Endothelial cell of umbilical vein (primary cell): ENCODE data around the gene RBFOX1. TPM values are rescaled to one million over a fixed set of nuclear protein-coding genes. Genes with fewer than 3 reads are reported as not detected.

Source experiments
- BruUV-seq: library from RNA; stranded (reverse); fragments of 400-500 nt; replicated peaks from 2 replicates; lab custom pipeline; 2021; lab: Mats Ljungman, UMichigan
- CTCF ChIA-PET: fragments of 300-600, 350-600 bp; sonication (Branson Sonifier 250); formaldehyde crosslinking; loops from one replicate; lab custom pipeline; 2021; ENCODE audit warnings: antibody characterized with exemption, inconsistent platforms; lab: Charles Lee
- POLR2A ChIA-PET: fragments of 300-600, 350-600 bp; sonication (Branson Sonifier 250); formaldehyde crosslinking; loops from one replicate; lab custom pipeline; 2021; ENCODE audit warnings: antibody characterized with exemption, inconsistent platforms; lab: Charles Lee
- DNase-seq: peaks from one replicate; pipeline ENCODE4 v3.0.0-alpha.2; 2011; ENCODE audit warnings: low read depth, low spot score
- FAIRE-seq: peaks from 2 replicates; lab custom pipeline; 2011; peaks lifted over from hg19 to GRCh38; lab: Jason Lieb, UNC
- H2AFZ ChIP-seq: 2 replicates; pipeline ENCODE4 v1.6.0; 2012; ENCODE audit warnings: low read depth, low read length, control low read depth, inconsistent platforms
- H3K27ac ChIP-seq: 2 replicates; pipeline ENCODE4 v1.5.1; 2011; ENCODE audit warnings: low read depth, mild to moderate bottlenecking, control low read depth, low read length, moderate library complexity; ENCODE audit not compliant: insufficient read depth
- H3K27me3 ChIP-seq, 2 experiments: 2 replicates each; pipeline versions ENCODE4 v1.6.0 to v1.6.1; 2011; ENCODE audit warnings: low read length in 2 of 2, mixed read lengths in 1 of 2; ENCODE audit not compliant: control insufficient read depth in 2 of 2, insufficient read depth in 2 of 2
- H3K36me3 ChIP-seq, 2 experiments: 2 replicates in 1 of 2; 3 replicates in 1 of 2; pipeline ENCODE4 v1.5.1; 2011; ENCODE audit warnings: low read length in 2 of 2, mild to moderate bottlenecking in 1 of 2, moderate library complexity in 1 of 2; ENCODE audit not compliant: control insufficient read depth in 2 of 2, insufficient read depth in 2 of 2; ENCODE audit errors: extremely low read depth in 1 of 2
- H3K4me1 ChIP-seq: 3 replicates; pipeline ENCODE4 v1.5.1; 2011; ENCODE audit warnings: mild to moderate bottlenecking, low read length; ENCODE audit not compliant: control insufficient read depth, insufficient read depth; ENCODE audit errors: extremely low read depth
- H3K4me2 ChIP-seq: 2 replicates; pipeline ENCODE4 v1.6.1; 2011; ENCODE audit warnings: low read length, control low read depth, mixed read lengths; ENCODE audit not compliant: insufficient read depth
- H3K4me3 ChIP-seq, 3 experiments: fragments of 200-600 bp in 1 of 3; sonication (generic), shearing (Covaris generic) in 1 of 3; replicated peaks in 1 of 3; 2 replicates each; pipeline ENCODE4 v1.5.1; 2011 to 2016; ENCODE audit warnings: control low read depth in 3 of 3, low read length in 3 of 3, mild to moderate bottlenecking in 2 of 3, inconsistent platforms in 1 of 3, low read depth in 1 of 3, moderate library complexity in 1 of 3; ENCODE audit not compliant: insufficient read depth in 1 of 3
- H3K79me2 ChIP-seq: 2 replicates; pipeline ENCODE4 v1.6.0; 2012; ENCODE audit warnings: low read length, inconsistent platforms; ENCODE audit not compliant: control insufficient read depth, insufficient read depth
- H3K9ac ChIP-seq: replicated peaks from 2 replicates; pipeline ENCODE3; 2011; ENCODE audit warnings: low read length, control low read depth; ENCODE audit not compliant: insufficient read depth; ENCODE audit errors: extremely low read depth
- H3K9me1 ChIP-seq: replicated peaks from 3 replicates; pipeline ENCODE4 v1.6.0; 2011; ENCODE audit warnings: mild to moderate bottlenecking, low read length; ENCODE audit not compliant: control insufficient read depth, insufficient read depth; ENCODE audit errors: extremely low read depth
- H3K9me3 ChIP-seq: replicated peaks from 2 replicates; pipeline ENCODE4 v1.5.1; 2012; ENCODE audit warnings: low read length, inconsistent platforms; ENCODE audit not compliant: control insufficient read depth, insufficient read depth
- H4K20me1 ChIP-seq: replicated peaks from 2 replicates; pipeline ENCODE3; 2011; ENCODE audit warnings: mild to moderate bottlenecking, low read length; ENCODE audit not compliant: control insufficient read depth, insufficient read depth; ENCODE audit errors: extremely low read depth
- EZH2 ChIP-seq: IDR thresholded peaks from 2 replicates; pipeline ENCODE4 v1.6.1; 2012; ENCODE audit warnings: borderline replicate concordance, low read depth, mild to moderate bottlenecking, moderate library complexity, low read length, inconsistent platforms; ENCODE audit not compliant: severe bottlenecking
- FOS ChIP-seq: IDR thresholded peaks from 2 replicates; pipeline ENCODE4 v1.6.1; 2011; ENCODE audit warnings: mild to moderate bottlenecking, low read length, moderate library complexity, borderline replicate concordance; ENCODE audit not compliant: insufficient read depth
- GATA2 ChIP-seq: IDR thresholded peaks from 2 replicates; pipeline ENCODE4 v1.7.0; 2011; ENCODE audit warnings: low read depth, mild to moderate bottlenecking, moderate library complexity, mixed read lengths, low read length; ENCODE audit not compliant: insufficient read length, insufficient read depth
- JUN ChIP-seq: IDR thresholded peaks from 2 replicates; pipeline ENCODE4 v1.6.1; 2011; ENCODE audit warnings: borderline replicate concordance, low read depth; ENCODE audit not compliant: insufficient read length, insufficient read depth
- MYC ChIP-seq: IDR thresholded peaks from one replicate; pipeline ENCODE4 v1.6.1; 2011; ENCODE audit warnings: mild to moderate bottlenecking, low read depth, low read length
- POLR2A ChIP-seq: IDR thresholded peaks from 2 replicates; pipeline ENCODE4 v1.6.1; 2012; ENCODE audit warnings: low read depth, mild to moderate bottlenecking, control low read depth, low read length
- POLR2AphosphoS5 ChIP-seq: IDR thresholded peaks from 2 replicates; pipeline ENCODE4 v1.6.1; 2012; ENCODE audit warnings: low read depth, mild to moderate bottlenecking, control low read depth, low read length, moderate library complexity; ENCODE audit not compliant: insufficient read depth
- dilution Hi-C: fragments of 300-500 bp; cut with MboI; formaldehyde crosslinking; loops from one replicate; pipeline ENCODE4 v1.15.0; 2019; ENCODE audit warnings: low sequenced_read_pairs; ENCODE audit not compliant: extremely low pct_ligation_motif_present
- intact Hi-C: fragments of 100-400 bp; cut with micrococcal nuclease; formaldehyde crosslinking; loops from one replicate; pipeline ENCODE4 v1.10.0; 2022
- polyA plus RNA-seq, 4 experiments: library from polyadenylated mRNA; depleted of rRNA in 3 of 4; stranded (reverse) in 3 of 4; unstranded in 1 of 4; fragments of >200 nt; gene quantifications; 2 replicates each; pipeline versions ENCODE4 v1.2.1 to v1.2.3, GENCODE V29; 2011 to 2012; ENCODE audit warnings: missing spikeins in 1 of 4
- total RNA-seq: library from RNA; stranded (reverse); gene quantifications from 2 replicates; pipeline ENCODE4 v1.2.3, GENCODE V29; 2021
- TF ChIP-seq, protein P1 (sequence below), 2 donors: IDR thresholded peaks; 1 replicate in 1 of 2; 2 replicates in 1 of 2; pipeline ENCODE4 v1.5.1; 2011; ENCODE audit warnings: low read length in 2 of 2, mild to moderate bottlenecking in 2 of 2, moderate library complexity in 2 of 2, control low read depth in 1 of 2, inconsistent platforms in 1 of 2, low read depth in 1 of 2; ENCODE audit not compliant: insufficient read depth in 1 of 2; ENCODE audit errors: extremely low read depth in 1 of 2
- TF ChIP-seq, protein P2 (sequence below): IDR thresholded peaks from 2 replicates; pipeline ENCODE4 v1.6.1; 2011; ENCODE audit not compliant: insufficient read depth, insufficient read length

The RBFOX1 gene
- total and polyA plus RNA-seq, 2 donors (not counting 3 experiments of a cell fraction or from before 2014, with no cell fraction given) = not detected

DNA sequence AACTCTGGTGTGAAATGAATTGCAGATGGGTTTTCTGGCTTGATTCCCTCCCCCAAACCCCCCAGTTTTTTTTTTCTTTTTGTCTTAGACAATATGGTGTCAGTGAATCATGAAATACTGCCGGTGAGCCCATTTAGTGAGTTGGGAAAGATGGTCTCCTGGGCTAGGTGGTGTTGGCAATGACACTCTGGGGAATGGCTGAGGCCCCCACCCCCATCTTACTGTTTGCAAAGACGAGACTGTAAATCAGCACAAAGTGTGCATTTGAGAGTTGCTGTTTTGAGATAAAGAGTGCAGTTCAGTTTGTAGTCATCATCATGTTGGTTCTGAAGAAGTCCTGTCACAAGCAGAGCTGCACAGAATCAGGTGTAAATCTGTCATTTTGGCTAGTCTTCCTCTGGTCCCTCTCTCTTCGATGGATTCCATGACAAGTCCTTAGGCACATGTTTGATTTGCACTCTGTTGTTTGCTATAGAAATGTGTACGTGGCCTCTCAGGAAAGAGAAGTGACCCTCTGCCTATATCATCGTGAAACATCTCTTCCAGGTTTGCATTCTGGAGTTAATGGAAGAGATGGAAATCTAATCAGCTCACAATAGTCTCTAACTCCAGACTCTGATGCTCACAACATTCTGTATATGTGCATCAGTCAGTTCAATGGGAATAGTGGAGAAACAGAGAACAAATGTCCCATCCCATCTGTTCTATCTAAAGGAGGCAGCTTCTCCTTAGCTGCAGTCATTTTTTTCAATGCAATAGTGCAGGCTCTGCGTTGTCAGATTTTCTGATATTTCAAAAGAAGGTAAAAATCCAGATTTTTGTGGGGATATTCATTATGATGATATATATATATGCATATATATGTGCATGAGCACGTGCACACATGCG is 34.6 kb downstream of the RBFOX1 start:
- DNase-seq = no peak
- no peak overlapping the region for H3K4me2 ChIP-seq
- H3K36me3 ChIP-seq = no peaks in the 10 kb centered on the region
- FAIRE-seq = no peak
- dilution Hi-C loops = no loop called here
- intact Hi-C loops = no loop called here
- peaks cover 9% of the 10 kb centered on the region for H3K9me3 ChIP-seq
- POLR2A ChIA-PET = no interaction called here
- CTCF ChIA-PET = no interaction called here
- no peak for TF ChIP-seq FOS
- no peak for TF ChIP-seq JUN
- TF ChIP-seq GATA2 = no peak
- TF ChIP-seq EZH2 = no peak
- TF ChIP-seq, protein P1, sequence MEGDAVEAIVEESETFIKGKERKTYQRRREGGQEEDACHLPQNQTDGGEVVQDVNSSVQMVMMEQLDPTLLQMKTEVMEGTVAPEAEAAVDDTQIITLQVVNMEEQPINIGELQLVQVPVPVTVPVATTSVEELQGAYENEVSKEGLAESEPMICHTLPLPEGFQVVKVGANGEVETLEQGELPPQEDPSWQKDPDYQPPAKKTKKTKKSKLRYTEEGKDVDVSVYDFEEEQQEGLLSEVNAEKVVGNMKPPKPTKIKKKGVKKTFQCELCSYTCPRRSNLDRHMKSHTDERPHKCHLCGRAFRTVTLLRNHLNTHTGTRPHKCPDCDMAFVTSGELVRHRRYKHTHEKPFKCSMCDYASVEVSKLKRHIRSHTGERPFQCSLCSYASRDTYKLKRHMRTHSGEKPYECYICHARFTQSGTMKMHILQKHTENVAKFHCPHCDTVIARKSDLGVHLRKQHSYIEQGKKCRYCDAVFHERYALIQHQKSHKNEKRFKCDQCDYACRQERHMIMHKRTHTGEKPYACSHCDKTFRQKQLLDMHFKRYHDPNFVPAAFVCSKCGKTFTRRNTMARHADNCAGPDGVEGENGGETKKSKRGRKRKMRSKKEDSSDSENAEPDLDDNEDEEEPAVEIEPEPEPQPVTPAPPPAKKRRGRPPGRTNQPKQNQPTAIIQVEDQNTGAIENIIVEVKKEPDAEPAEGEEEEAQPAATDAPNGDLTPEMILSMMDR (IDR thresholded peaks at IDR 0.05; ENCODE audit: extremely low read depth in 1 of 2, insufficient read depth in 1 of 2, low read depth in 1 of 2, low read length in 2 of 2) = no peak
- TF ChIP-seq MYC = no peak
- no peak for TF ChIP-seq POLR2AphosphoS5
- TF ChIP-seq, protein P2, sequence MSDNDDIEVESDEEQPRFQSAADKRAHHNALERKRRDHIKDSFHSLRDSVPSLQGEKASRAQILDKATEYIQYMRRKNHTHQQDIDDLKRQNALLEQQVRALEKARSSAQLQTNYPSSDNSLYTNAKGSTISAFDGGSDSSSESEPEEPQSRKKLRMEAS = no peak
- TF ChIP-seq POLR2A = no peak
- no peak overlapping the region for H3K9ac ChIP-seq
- H3K79me2 ChIP-seq = no peaks in the 10 kb centered on the region
- H2AFZ ChIP-seq = no peak overlapping the region
- H3K27ac ChIP-seq = no peak overlapping the region
- H3K9me1 ChIP-seq = no peaks in the 10 kb centered on the region
- H4K20me1 ChIP-seq = no peaks in the 10 kb centered on the region
- BruUV-seq = no TSS peak
- H3K4me1 ChIP-seq = no peaks in the 10 kb centered on the region
- no peaks in the 10 kb centered on the region for H3K27me3 ChIP-seq
- H3K4me3 ChIP-seq = no peak overlapping the region
